Uterus (tissue), 2 donors: ENCODE measurements around the gene TMF1.

Source experiments
- POLR2A ChIP-seq, 2 donors: fragments of 450-650 bp; IDR thresholded peaks; one replicate each; pipeline ENCODE4 v1.6.1; 2016; ENCODE audit warnings: antibody characterized with exemption in 2 of 2, mild to moderate bottlenecking in 1 of 2, moderate library complexity in 1 of 2
- TF ChIP-seq, protein P1 (sequence below), 4 experiments: fragments of 200-600 bp in 2 of 4; fragments of 450-650 bp in 2 of 4; sonication (generic) in 2 of 4; IDR thresholded peaks; one replicate each; pipeline ENCODE4 v1.5.1; 2016 to 2019; ENCODE audit warnings: antibody characterized with exemption in 4 of 4, mild to moderate bottlenecking in 2 of 4, moderate library complexity in 1 of 4

DNA sequence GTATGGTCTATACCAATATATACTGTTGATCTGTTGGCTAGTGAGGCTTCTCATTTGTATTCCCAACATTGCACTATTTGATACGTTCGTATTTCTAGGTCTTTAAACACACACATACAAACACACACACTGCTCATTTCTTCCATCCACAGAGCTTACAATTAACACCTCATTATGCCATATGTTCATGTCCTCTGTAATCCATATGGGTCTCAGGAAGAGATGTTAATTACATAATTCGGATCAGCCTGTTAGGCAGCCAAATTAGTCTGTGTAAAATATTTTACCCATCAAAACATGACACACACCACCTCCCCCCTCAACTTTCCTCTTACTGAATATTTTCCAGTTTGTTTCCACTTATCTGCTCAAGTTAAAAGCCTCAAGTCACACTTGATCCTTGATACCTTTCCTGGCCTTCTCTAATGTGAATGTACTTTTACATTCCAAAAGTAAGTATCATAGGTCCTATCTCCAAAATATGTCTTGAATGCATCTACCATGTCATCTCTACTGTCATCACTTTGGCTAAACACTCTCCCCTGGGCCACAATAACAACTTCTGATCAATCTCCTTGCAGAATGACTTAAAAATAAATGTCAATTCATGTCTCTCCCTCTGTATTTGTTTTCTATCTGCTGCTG is 66.9 kb downstream of the TMF1 start:
- TF ChIP-seq, protein P1, sequence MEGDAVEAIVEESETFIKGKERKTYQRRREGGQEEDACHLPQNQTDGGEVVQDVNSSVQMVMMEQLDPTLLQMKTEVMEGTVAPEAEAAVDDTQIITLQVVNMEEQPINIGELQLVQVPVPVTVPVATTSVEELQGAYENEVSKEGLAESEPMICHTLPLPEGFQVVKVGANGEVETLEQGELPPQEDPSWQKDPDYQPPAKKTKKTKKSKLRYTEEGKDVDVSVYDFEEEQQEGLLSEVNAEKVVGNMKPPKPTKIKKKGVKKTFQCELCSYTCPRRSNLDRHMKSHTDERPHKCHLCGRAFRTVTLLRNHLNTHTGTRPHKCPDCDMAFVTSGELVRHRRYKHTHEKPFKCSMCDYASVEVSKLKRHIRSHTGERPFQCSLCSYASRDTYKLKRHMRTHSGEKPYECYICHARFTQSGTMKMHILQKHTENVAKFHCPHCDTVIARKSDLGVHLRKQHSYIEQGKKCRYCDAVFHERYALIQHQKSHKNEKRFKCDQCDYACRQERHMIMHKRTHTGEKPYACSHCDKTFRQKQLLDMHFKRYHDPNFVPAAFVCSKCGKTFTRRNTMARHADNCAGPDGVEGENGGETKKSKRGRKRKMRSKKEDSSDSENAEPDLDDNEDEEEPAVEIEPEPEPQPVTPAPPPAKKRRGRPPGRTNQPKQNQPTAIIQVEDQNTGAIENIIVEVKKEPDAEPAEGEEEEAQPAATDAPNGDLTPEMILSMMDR (IDR thresholded peaks at IDR 0.05) = no peak
- TF ChIP-seq POLR2A (IDR thresholded peaks at IDR 0.05) = no peak
